ENCODE measurements around the gene ANO8. TPM values are rescaled to one million over a fixed set of nuclear protein-coding genes. Genes with fewer than 3 reads are reported as not detected.

ANO8 gene
- total and polyA plus RNA-seq, 2 of the 13 experiments (the other 11 are each of a cell fraction or from before 2014, with no cell fraction given), result 1.8 to 3.5 TPM

DNA sequence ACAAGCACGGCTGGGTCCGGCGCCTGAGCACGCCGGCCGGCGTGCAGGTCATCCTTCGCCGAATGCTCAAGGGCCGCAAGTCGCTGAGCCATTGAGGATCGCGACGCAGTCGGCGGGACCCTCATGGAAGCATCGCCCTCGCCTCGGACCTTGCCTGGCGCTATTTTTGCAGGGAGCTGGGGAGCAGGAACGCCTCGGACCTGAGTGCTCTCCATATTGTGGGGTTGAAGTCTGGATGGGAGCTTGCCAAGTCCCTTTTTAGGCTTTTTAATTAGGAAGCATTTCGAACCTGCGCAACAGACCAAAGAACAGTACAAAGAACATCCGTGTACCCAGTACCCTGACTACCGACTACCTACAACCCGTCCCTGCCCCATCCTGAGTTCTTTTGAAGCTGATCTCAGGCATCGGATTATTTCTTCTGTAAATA lies 28.4 kb downstream of the ANO8 start (continued):
- no peak for TF ChIP-seq IKZF1 (IDR thresholded peaks at IDR 0.05)
- TF ChIP-seq, protein P1, sequence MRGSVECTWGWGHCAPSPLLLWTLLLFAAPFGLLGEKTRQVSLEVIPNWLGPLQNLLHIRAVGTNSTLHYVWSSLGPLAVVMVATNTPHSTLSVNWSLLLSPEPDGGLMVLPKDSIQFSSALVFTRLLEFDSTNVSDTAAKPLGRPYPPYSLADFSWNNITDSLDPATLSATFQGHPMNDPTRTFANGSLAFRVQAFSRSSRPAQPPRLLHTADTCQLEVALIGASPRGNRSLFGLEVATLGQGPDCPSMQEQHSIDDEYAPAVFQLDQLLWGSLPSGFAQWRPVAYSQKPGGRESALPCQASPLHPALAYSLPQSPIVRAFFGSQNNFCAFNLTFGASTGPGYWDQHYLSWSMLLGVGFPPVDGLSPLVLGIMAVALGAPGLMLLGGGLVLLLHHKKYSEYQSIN (CRISPR knock-in tag; IDR thresholded peaks at IDR 0.05; ENCODE audit: borderline replicate concordance), result no peak
- no peak for TF ChIP-seq PHF20 (CRISPR knock-in tag; IDR thresholded peaks at IDR 0.05)
- no peak for TF ChIP-seq CBX2 (IDR thresholded peaks at IDR 0.05; ENCODE audit: low read depth, low read length)
- no peak for TF ChIP-seq CBX2 (CRISPR knock-in tag; IDR thresholded peaks at IDR 0.05; ENCODE audit: low read depth)
- TF ChIP-seq KMT2B (CRISPR knock-in tag; IDR thresholded peaks at IDR 0.05), result no peak
- TF ChIP-seq ZBTB1 (CRISPR knock-in tag; IDR thresholded peaks at IDR 0.05; ENCODE audit: borderline replicate concordance), result no peak
- TF ChIP-seq HOXA3 (CRISPR knock-in tag; IDR thresholded peaks at IDR 0.05), result no peak
- no peak for TF ChIP-seq EEA1 (CRISPR knock-in tag; IDR thresholded peaks at IDR 0.05; ENCODE audit: borderline replicate concordance)
- TF ChIP-seq NR2F6 (IDR thresholded peaks at IDR 0.05), result no peak
- no peak for TF ChIP-seq NR2F6 (CRISPR knock-in tag; IDR thresholded peaks at IDR 0.05)

GRCh38 chr19:17305517-17306284 lies 29.0 kb downstream of the ANO8 start, which contains the start of gene MRPL34:
TSS of gene MRPL34 (plus strand) at chr19:17305872. CDS start at chr19:17305893, 21 bp downstream.
- peaks cover 4% of the 10 kb centered on the region; the same call in 1 of the 2 replicates for H4K20me1 ChIP-seq (ENCODE audit: insufficient read depth, low read length)
- H3K9me3 ChIP-seq (ENCODE audit: low read length), result no peaks in the 10 kb centered on the region
- no peak within 1 kb of the TSS for H2AFZ ChIP-seq (ENCODE audit: low read length)
- no peaks in the 10 kb centered on the region; a peak in 1 of 5 replicates for H3K27me3 ChIP-seq (ENCODE audit: control insufficient read depth in 1 of 2, insufficient read depth in 2 of 2, low read length in 2 of 2)
- peak within 1 kb of the TSS; percentile 87 for H3K9ac ChIP-seq (ENCODE audit: insufficient read depth, low read depth, low read length)
- 0% methylated on average over 13 of the region's 55 CpGs for WGBS (ENCODE audit: low lambda C conversion rate)
- ATAC-seq (peak; percentile 70), DNase-seq (ENCODE audit: low spot score) (peak; percentile 99), FAIRE-seq (peak; percentile 80)
- ChIA-PET CTCF (ENCODE audit: low intra/inter-chr PET ratio, low total read pairs) (interaction anchor here (0.8 kb wide), 1 partner anchor 13 kb away, joined by 4 read pairs; no protein-coding TSS in a partner anchor), POLR2A (interaction anchor here (0.7 to 1.6 kb wide), 18 partner anchors 12 to 301 kb away, joined by 3 to 13 read pairs (median 4); partner anchors contain the start of genes ANKLE1, ANO8, BABAM1 and BST2)
- peaks cover 40% of the 10 kb centered on the region for H3K4me1 ChIP-seq (ENCODE audit: insufficient read depth, low read length)
- no peaks in the 10 kb centered on the region for H3K36me3 ChIP-seq (replicated peaks in 1 of 2; ENCODE audit: control insufficient read depth in 1 of 2, insufficient read depth in 2 of 2, low read length in 2 of 2)
- H3K27ac ChIP-seq (ENCODE audit: extremely low read length, insufficient read depth, low read length), result peak within 1 kb of the TSS; percentile 91
- TSS peak; percentile 71 for BruUV-seq (replicated peaks)
- H3K4me3 ChIP-seq (replicated peaks in 1 of 3; ENCODE audit: insufficient read depth in 1 of 3, low read depth in 2 of 3, low read length in 3 of 3), result peak within 1 kb of the TSS; percentile 60 to 87 (median 85)
- in situ Hi-C loops (cut with HindIII; ENCODE audit: extremely low pct_ligation_motif_present, low pct_unique_long_range_greater_than_20kb), result no loop called here
- peaks cover 15% of the 10 kb centered on the region for H3K79me2 ChIP-seq (ENCODE audit: insufficient read depth, low read length)
- intact Hi-C loops (cut with micrococcal nuclease; ENCODE audit: unreplicated experiment), result loop anchor here (1.0 kb wide), 1 partner anchor 38 kb away; the partner anchor contains the start of gene BABAM1
- peak within 1 kb of the TSS; percentile 97 for H3K4me2 ChIP-seq (ENCODE audit: low read depth, low read length)
- TF ChIP-seq ZBTB33 (CRISPR knock-in tag; IDR thresholded peaks at IDR 0.05), result peak; percentile 55
- no peak for TF ChIP-seq ZNF552 (CRISPR knock-in tag; IDR thresholded peaks at IDR 0.05; ENCODE audit: borderline replicate concordance)
- TF ChIP-seq EHMT2 (IDR thresholded peaks at IDR 0.05; ENCODE audit: borderline replicate concordance, low read depth, low read length), result no peak
- TF ChIP-seq, protein P2, sequence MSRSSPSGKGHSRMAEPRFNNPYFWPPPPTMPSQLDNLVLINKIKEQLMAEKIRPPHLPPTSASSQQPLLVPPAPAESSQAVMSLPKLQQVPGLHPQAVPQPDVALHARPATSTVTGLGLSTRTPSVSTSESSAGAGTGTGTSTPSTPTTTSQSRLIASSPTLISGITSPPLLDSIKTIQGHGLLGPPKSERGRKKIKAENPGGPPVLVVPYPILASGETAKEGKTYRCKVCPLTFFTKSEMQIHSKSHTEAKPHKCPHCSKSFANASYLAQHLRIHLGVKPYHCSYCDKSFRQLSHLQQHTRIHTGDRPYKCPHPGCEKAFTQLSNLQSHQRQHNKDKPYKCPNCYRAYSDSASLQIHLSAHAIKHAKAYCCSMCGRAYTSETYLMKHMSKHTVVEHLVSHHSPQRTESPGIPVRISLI (CRISPR knock-in tag; IDR thresholded peaks at IDR 0.05; ENCODE audit: borderline replicate concordance), result no peak
- no peak; the same call in 1 of the 2 replicates for TF ChIP-seq ADNP (CRISPR knock-in tag; IDR thresholded peaks at IDR 0.05)
- TF ChIP-seq ZNF850 (CRISPR knock-in tag; conservative IDR thresholded peaks at IDR 0.05), result no peak
- no peak for TF ChIP-seq ZNF121 (CRISPR knock-in tag; IDR thresholded peaks at IDR 0.05)
- peak; percentile 75; the same call in 1 of the 2 replicates for TF ChIP-seq ELF3 (CRISPR knock-in tag; IDR thresholded peaks at IDR 0.05)
- peak; percentile 64 for TF ChIP-seq GATAD1 (CRISPR knock-in tag; IDR thresholded peaks at IDR 0.05)
- TF ChIP-seq MAF1 (CRISPR knock-in tag; IDR thresholded peaks at IDR 0.05; ENCODE audit: borderline replicate concordance), result 0 out of 2 replicates have a peak, but pooled peaks have one; percentile 34
